Lung (tissue), 12 donors: ENCODE data around the gene ARL4A. TPM values are rescaled to one million over a fixed set of nuclear protein-coding genes. Genes with fewer than 3 reads are reported as not detected.

ENCODE experiments used
- ATAC-seq: fragments of 200-7000 bp; cut with Tn5 transposase; one replicate; pipeline ENCODE4 v1.9.1; 2020; ENCODE audit warnings: moderate number of reproducible peaks; ENCODE audit not compliant: insufficient read depth, low FRiP score
- DNase-seq, 3 donors: peaks; one replicate each; pipeline ENCODE4 v3.0.0-alpha.2; 2013 to 2017
- H3K27ac ChIP-seq, 2 donors: one replicate each; pipeline ENCODE4 v1.5.1; 2013; ENCODE audit warnings: mild to moderate bottlenecking in 2 of 2, moderate library complexity in 2 of 2, control low read depth in 1 of 2, inconsistent platforms in 1 of 2, low read depth in 1 of 2, low read length in 1 of 2
- H3K27me3 ChIP-seq, 3 donors: one replicate each; pipeline ENCODE4 v1.5.1; 2013; ENCODE audit warnings: low read length in 2 of 3; ENCODE audit not compliant: control insufficient read depth in 3 of 3, insufficient read depth in 3 of 3
- H3K36me3 ChIP-seq, 4 donors: one replicate each; pipeline ENCODE4 v1.5.1; 2013; ENCODE audit warnings: low read length in 4 of 4, mild to moderate bottlenecking in 1 of 4, moderate library complexity in 1 of 4; ENCODE audit not compliant: control insufficient read depth in 4 of 4, insufficient read depth in 4 of 4
- H3K4me1 ChIP-seq, 5 donors: one replicate each; pipeline ENCODE4 v1.5.1; 2013; ENCODE audit warnings: low read length in 5 of 5, mild to moderate bottlenecking in 2 of 5, moderate library complexity in 1 of 5; ENCODE audit not compliant: control insufficient read depth in 5 of 5, insufficient read depth in 5 of 5
- H3K4me3 ChIP-seq: one replicate; pipeline ENCODE4 v1.5.1; 2013; ENCODE audit warnings: mild to moderate bottlenecking, control low read depth, moderate library complexity
- H3K9ac ChIP-seq, 2 donors: one replicate each; pipeline ENCODE4 v1.5.1; 2013; ENCODE audit warnings: low read length in 2 of 2, control low read depth in 1 of 2; ENCODE audit not compliant: insufficient read depth in 1 of 2
- H3K9me3 ChIP-seq, 4 donors: one replicate each; pipeline ENCODE4 v1.5.1; 2013; ENCODE audit warnings: low read length in 3 of 4, mild to moderate bottlenecking in 1 of 4, moderate library complexity in 1 of 4; ENCODE audit not compliant: control insufficient read depth in 4 of 4, insufficient read depth in 3 of 4
- WGBS, 2 donors: extraction: QIAGEN DNeasy Blood & Tissue Kit; methylation state at CpG; one replicate each; pipeline ENCODE4 v1.1.7; 2013; 5-methylcytosine and 5-hydroxymethylcytosine counted together
- polyA plus RNA-seq, 2 donors: library from polyadenylated mRNA; stranded (reverse); fragments of 200-250 nt; gene quantifications; one replicate each; pipeline ENCODE4 v1.2.1, GENCODE V29; 2013
- total RNA-seq, 2 donors: library from RNA; depleted of rRNA in 1 of 2; stranded (reverse); fragments of >200 nt in 1 of 2; gene quantifications; one replicate each; pipeline ENCODE4 v1.2.1, GENCODE V29; 2014 to 2021
- TF ChIP-seq, protein P1 (sequence below): IDR thresholded peaks from 2 replicates; pipeline ENCODE4 v1.5.1; 2012; ENCODE audit warnings: mild to moderate bottlenecking; ENCODE audit errors: control extremely low read depth, extremely low read depth
- donor health status: control.
- donor health status: control.
- donor health status: Bipolar disorder and iron deficiency.
- donor health status: healthy.
- donor health status: DM: yes; HTN: yes; CAD: no.

Gene ARL4A
- total and polyA plus RNA-seq, 4 donors: 21.4 to 34.8 (median 33.0) TPM

DNA sequence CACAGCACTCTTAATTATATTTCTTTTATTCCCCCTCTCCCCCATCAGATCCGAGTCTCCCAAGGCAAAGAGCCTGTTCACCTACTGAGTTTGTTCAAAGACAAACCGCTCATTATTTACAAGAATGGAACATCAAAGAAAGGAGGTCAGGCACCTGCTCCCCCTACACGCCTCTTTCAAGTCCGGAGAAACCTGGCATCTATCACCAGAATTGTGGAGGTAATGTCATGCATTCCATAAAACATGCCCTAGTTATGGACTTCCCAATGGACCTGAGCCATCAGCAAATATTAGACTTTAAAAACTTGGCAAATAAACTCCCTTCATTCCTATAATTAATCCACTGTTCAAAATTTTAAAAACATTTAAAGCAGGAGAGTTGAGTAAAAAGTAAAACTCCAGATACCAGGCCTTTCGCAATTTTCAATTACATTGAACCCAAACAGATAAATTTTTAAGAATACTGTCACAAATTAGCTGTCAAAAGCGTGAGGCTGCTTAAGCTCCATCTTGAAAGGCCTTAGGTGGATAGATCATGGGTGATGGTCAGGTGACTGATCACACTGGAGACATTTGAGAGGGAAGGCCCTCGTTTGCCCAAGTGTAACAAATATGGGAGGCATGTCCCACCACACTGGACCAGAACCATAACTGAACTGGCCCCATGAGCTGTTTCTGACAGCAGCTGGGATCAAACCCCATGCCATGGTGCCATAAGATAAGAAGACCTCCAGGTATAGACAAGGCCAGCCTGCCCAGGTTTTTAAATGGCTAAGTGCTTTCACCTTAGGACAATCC lies 46.9 kb upstream of the ARL4A start:
- WGBS, 2 donors: 86 to 89% methylated on average over 7 of the region's 7 CpGs

DNA sequence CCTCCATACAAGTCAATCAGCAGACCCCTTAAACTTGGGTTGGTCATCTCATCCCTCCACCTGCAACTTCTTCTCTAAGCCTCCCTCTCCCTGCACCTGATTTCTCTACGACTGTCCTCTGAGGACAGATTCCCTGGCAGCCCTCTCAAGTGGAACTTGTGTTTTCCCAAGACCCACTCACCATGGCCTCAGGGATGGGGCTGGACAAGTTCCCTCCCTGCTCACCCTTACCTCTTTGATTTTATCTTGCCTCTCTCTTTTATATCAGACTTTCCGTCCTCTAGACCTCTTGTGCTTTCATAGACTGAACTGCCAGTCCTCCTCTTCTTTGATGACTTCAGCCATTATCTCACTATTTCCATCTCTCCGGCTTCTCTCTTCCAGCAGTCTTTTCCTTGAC lies 46.2 kb upstream of the ARL4A start:
- ATAC-seq (no peak), DNase-seq (no peak)
- 56 to 93% methylated on average over 2 to 3 of the region's 3 CpGs for WGBS, 2 donors
- Histone ChIP-seq H3K4me1 (peaks cover 0 to 3% (median 0%) of the 10 kb centered on the region in 5 donors), H3K36me3 (no peaks in the 10 kb centered on the region), H3K9ac (no peak overlapping the region), H3K27me3 (no peaks in the 10 kb centered on the region), H3K9me3 (no peaks in the 10 kb centered on the region), H3K27ac (no peak overlapping the region), H3K4me3 (no peak overlapping the region)
- TF ChIP-seq, protein P1, sequence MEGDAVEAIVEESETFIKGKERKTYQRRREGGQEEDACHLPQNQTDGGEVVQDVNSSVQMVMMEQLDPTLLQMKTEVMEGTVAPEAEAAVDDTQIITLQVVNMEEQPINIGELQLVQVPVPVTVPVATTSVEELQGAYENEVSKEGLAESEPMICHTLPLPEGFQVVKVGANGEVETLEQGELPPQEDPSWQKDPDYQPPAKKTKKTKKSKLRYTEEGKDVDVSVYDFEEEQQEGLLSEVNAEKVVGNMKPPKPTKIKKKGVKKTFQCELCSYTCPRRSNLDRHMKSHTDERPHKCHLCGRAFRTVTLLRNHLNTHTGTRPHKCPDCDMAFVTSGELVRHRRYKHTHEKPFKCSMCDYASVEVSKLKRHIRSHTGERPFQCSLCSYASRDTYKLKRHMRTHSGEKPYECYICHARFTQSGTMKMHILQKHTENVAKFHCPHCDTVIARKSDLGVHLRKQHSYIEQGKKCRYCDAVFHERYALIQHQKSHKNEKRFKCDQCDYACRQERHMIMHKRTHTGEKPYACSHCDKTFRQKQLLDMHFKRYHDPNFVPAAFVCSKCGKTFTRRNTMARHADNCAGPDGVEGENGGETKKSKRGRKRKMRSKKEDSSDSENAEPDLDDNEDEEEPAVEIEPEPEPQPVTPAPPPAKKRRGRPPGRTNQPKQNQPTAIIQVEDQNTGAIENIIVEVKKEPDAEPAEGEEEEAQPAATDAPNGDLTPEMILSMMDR: no peak

More for the DNA sequence above, 46.9 kb upstream of the ARL4A start:
- peaks cover 0 to 3% (median 0%) of the 10 kb centered on the region in 5 donors for H3K4me1 ChIP-seq
- H3K36me3 ChIP-seq: no peaks in the 10 kb centered on the region
- no peak overlapping the region for H3K4me3 ChIP-seq
- no peak overlapping the region for H3K9ac ChIP-seq
- DNase-seq (no peak), ATAC-seq (no peak)
- H3K27me3 ChIP-seq: no peaks in the 10 kb centered on the region
- H3K27ac ChIP-seq: no peak overlapping the region
- TF ChIP-seq, protein P1: no peak
- no peaks in the 10 kb centered on the region for H3K9me3 ChIP-seq

DNA sequence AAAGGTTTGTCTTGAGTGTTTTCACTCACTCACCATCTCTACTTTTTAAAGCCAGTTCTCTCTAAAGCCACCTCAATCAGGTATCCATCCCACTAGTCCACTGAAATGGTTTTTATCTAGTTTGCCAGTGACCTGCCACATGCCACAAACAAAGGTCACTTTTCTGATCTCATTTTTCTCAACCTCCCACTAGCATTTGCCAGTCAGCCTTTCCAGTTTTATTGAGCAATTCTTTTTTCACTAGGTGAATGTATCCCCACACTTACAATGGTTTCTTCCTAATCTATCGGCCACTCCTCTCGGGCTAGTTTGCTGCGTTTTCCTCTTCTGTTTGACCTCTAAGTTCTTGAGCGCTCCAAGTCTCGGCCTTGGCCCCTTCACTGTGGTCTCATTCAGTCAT lies 44.9 kb upstream of the ARL4A start:
- Histone ChIP-seq H3K9me3 (no peaks in the 10 kb centered on the region), H3K4me1 (peaks cover 0 to 6% (median 2%) of the 10 kb centered on the region in 5 donors), H3K4me3 (no peak overlapping the region), H3K27me3 (no peaks in the 10 kb centered on the region), H3K9ac (no peak overlapping the region), H3K27ac (no peak overlapping the region), H3K36me3 (no peaks in the 10 kb centered on the region)
- TF ChIP-seq, protein P1: no peak
- no peak for ATAC-seq
- no peak for DNase-seq
- 96 to 97% methylated on average over 5 of the region's 5 CpGs for WGBS, 2 donors
